CD1c-positive myeloid dendritic cell (primary cell): Measurements from ENCODE around the gene ZNF888.
A peak's percentile ranks its signal among the peaks of the same experiment; 100 is the strongest.
"Not testable (repeated sequence)": the region's sequence is repeated elsewhere in the genome, so short reads cannot be mapped to it uniquely, and the experiment has no call there.

Source experiments
- DNase-seq: peaks from one replicate; pipeline ENCODE4 v3.0.0-alpha.2; 2016; ENCODE audit errors: extremely low spot score

Gene ZNF888

GRCh38 chr19:52941941-52942385 is 18.7 kb upstream of the ZNF888 start:
- peak; percentile 10 for DNase-seq

GRCh38 chr19:52941523-52941922 is 18.3 kb upstream of the ZNF888 start:
- DNase-seq = not testable (repeated sequence)

- DNase-seq = not testable (repeated sequence)
Measured at GRCh38 chr19:52940905-52941304, 17.7 kb upstream of the ZNF888 start.

GRCh38 chr19:52938761-52939160 is 15.5 kb upstream of the ZNF888 start:
- no peak for DNase-seq

- DNase-seq = no peak
Measured at GRCh38 chr19:52936954-52937325, 13.7 kb upstream of the ZNF888 start.

- DNase-seq = peak; percentile 41
Measured at GRCh38 chr19:52936151-52936953, 13.1 kb upstream of the ZNF888 start.

- no peak for DNase-seq
Measured at GRCh38 chr19:52935434-52935833, 12.2 kb upstream of the ZNF888 start.

GRCh38 chr19:52924641-52925040 is 1.4 kb upstream of the ZNF888 start:
- DNase-seq = not testable (repeated sequence)

- DNase-seq = peak; percentile 93
Measured at GRCh38 chr19:52923778-52924593, 758 bp upstream of the ZNF888 start.

- DNase-seq = no peak
Measured at GRCh38 chr19:52917531-52917930, 5.7 kb downstream of the ZNF888 start.

- DNase-seq = peak; percentile 20
Measured at GRCh38 chr19:52910648-52911047, 12.6 kb downstream of the ZNF888 start.

- not testable (repeated sequence) for DNase-seq
Measured at GRCh38 chr19:52904052-52904780, 19.0 kb downstream of the ZNF888 start.

- no peak for DNase-seq
Measured at GRCh38 chr19:52901842-52902241, 21.4 kb downstream of the ZNF888 start.

- not testable (repeated sequence) for DNase-seq
Measured at GRCh38 chr19:52898596-52898995, 24.6 kb downstream of the ZNF888 start.

GRCh38 chr19:52898101-52898500 is 25.1 kb downstream of the ZNF888 start:
- DNase-seq = no peak

GRCh38 chr19:52897138-52897935 is 25.9 kb downstream of the ZNF888 start, which contains the start of gene ZNF320:
Gene ZNF320 (minus strand): TSS chr19:52897635. CDS start chr19:52890255, 7,380 bp downstream.
- DNase-seq = peak; percentile 96

GRCh38 chr19:52896431-52897137 is 26.6 kb downstream of the ZNF888 start:
- peak; percentile 1 for DNase-seq

GRCh38 chr19:52891336-52891735 is 31.9 kb downstream of the ZNF888 start:
- no peak for DNase-seq

- no peak for DNase-seq
Measured at GRCh38 chr19:52889931-52890330, 33.3 kb downstream of the ZNF888 start.

- no peak for DNase-seq
Measured at GRCh38 chr19:52889076-52889475, 34.2 kb downstream of the ZNF888 start.
